ENCODE results near the gene CNIH3. TPM values are rescaled to one million over a fixed set of nuclear protein-coding genes. Genes with fewer than 3 reads are reported as not detected.

Gene CNIH3
- total RNA-seq: 1.5 and 2.4 TPM in 2 replicates

DNA sequence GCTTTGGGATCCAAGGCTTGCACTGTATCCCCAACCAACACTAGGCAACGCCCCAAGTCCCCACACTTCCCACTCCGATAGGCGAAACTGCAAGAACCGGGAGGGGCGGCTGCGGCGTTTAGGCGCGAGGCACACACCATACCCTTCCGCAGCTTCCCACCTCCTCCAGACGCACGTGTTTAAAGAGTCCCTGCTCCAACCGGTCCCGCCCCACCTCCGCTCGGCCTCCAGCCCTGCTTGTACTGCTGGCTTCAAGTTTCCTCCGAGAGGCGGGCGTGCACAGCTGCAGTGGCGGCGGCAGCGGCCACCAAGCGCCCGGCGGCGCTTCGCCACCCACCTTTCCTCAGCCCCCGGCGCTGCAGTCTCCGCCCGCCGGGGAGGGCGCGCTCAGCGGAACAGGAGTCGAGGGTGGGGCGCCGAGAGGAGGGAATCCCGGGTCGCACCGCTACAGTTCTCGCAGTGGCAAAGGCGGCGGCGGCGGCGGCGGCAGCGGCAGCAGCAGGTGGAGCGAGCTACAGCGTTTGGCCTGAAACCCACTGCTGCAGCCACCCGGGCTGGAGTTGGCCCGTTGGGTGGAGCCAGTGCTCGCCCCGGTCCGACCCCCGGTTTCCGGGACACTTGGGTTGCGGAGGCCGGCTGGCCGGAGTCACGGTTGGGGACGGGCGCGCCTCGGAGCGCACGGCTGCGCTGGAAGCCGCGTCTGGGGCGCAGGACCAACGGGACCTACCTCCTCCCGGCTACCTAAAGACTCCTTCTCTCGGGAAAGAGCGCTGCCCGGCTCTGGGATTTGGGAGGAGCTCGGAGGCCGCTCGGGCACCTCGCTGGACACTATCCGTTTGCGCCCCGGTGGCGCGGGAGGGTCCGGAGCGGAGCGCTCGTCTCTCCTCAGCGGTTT lies at the start of gene CNIH3:
CNIH3 (plus strand) TSS at position 457 of the 895 bp plus-strand sequence. CDS start 858 bp downstream, outside the sequence.

Other genes starting within 250 kb of the CNIH3 start
- gene WDR26, start 181.5 kb upstream of the CNIH3 start, total RNA-seq: 53.7 and 81.4 TPM in 2 replicates

All from endothelial cell of coronary artery (primary cell).